GM19372 (cell line): ENCODE results near the gene KRTAP10-12.

ENCODE experiments used
- ATAC-seq: cut with Tn5 transposase; IDR thresholded peaks from one replicate; pipeline ENCODE4 v1.9.1; 2021; ENCODE audit warnings: mild to moderate bottlenecking, low read depth, moderate library complexity; ENCODE audit not compliant: unreplicated experiment

Gene KRTAP10-12

DNA sequence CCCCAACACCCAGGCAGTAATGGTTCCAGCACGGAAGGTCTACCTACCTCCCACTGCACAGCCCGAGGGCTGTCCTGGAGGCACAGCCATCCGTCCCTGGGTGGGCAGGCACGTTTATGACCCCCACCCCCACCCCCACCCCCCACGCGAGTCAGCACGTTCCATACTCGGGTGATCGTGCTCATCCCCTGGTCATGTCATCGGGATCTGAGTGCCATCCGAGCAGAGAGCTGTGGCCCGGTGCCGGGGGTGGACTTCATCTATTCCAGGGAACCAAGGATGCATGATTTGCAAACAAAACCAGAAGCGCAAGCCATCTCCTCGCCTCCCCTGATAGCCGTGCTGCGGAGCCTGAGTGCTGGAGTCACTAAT is 13.3 kb downstream of the KRTAP10-12 start:
- ATAC-seq = no peak

DNA sequence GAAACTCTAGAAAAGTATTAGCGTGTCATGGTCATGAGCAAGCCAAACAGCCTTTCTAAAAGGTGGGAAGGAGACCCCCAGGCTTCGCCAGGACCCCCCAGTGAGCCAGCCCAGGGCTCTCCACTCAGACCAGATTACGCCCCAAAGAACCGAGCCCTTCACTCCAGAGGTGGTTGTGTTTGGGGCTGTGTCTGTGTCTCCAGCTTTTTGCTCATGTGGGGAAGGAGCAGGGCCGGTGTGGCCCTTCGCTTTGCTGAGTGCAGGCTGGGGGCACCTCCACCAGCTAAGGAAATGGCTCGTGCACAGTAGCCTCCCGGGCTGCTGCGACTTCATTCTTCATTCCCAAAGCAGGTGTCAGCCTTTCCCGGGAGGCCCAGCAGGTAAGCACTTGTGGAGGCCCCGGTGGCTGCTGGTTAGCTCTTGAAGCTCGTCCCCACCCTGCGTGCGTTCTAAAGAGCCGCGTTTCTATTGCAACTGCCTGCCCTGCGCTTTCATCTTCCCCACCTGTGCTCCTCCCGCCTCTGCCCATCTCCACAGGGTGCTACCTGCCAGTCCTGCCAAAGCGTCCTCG is 13.9 kb downstream of the KRTAP10-12 start:
- ATAC-seq = no peak

DNA sequence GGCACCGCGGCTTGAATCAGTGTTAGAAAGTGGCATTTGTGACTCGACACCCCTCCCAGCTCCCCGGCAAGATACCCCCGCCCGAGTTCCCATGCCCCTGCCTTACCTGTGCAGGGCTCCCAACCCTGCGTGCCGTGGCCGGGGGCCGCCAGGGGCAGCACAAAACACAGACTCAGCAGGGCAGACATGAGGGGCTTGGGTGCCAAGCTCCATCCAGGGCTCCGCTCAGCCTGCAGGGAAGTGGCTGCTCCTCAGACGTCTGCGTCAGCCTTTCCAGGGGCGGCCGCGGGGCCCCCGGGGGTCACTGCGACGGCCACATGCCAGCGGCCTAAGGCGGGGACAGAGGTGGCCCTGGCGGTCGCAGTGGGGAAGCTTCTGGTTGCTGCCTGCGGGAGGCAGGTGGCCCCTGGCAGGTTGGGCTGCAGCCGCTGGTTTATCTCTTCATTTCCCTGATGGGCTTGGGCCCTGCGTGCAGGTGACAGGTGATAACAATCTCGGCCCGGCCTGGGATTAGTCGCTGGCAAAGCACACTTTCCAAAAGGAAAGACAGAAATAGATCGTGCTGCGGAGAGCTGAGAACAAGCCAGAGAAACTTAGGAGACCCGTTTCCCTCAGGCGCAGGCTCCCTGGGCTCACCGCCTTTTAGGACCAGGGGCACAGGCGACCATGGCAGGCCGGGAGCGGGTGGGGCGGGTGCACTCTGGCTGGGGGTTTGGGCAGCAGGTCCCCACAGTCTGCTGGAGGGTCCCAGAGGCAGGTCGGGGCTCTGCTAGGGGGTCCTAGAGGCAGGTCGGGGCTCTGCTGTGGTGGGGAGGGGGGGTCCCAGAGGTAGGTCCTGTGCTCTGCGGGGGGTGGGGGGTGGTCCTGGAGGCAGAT is 14.6 kb downstream of the KRTAP10-12 start, which contains the start of gene TSPEAR:
TSPEAR (minus strand) TSS at position 246 of the 876 bp plus-strand sequence; CDS start at position 188, 58 bp downstream.
- no peak for ATAC-seq

DNA sequence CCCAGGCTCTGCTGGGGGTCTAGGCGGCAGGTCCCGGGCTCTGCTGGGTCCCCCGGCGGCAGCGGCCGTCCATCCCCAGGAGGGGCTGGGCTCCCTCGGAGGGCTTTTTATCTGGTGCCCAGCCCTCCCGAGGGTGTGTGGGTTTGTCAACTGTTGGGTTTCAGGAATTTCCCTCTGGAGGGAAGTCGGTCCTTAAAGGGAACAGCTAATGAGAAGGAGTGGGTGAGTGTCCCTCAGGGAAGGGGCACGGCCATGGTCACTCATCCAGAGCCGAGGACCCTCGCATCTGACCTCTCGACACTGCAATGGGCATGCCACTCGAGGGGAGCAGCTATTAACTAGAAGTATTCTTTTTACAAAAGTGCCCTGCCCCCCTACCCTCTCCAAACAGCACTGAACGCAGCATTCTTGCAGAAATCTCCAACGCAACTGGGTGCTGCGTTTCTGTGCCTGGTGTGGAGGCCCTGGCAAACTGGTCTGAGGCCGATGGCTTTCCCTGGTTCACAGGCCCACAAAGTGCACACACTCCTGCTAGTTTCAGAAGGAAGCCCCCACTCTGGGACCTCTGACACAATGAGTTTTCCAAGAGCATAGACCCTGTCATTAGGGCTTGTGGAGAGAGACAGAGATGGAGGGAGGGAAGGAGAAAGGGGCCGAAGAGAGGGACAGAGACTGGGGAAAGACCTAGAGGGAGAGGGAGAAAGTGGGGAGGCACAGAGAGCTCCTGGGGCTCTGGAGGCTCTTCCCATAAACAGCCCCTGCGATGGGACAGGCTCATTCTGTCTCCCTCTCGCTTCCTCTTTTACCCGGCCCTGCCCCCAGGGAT is 15.4 kb downstream of the KRTAP10-12 start:
- no peak for ATAC-seq

GRCh38 chr21:44713130-44713529 is 16.2 kb downstream of the KRTAP10-12 start:
- ATAC-seq = no peak

DNA sequence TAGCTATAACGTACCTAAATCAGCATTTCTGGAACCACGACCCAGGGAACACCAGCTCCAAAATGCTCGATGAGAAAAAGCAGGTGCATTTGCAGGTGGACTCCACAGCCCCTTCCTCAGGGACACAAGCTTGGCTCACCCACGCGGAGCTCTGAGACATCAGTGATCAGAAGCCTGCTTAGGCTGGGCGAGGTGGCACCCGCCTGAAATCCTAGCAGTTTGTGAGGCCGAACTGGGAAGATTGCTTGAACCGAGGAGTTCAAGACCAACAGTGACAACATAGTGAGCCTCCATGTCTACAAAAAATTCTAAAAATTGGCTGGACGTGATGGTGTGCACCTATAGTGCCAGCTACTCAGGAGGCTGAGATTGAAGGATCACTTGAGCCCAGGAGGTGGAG is 16.9 kb downstream of the KRTAP10-12 start:
- no peak for ATAC-seq

DNA sequence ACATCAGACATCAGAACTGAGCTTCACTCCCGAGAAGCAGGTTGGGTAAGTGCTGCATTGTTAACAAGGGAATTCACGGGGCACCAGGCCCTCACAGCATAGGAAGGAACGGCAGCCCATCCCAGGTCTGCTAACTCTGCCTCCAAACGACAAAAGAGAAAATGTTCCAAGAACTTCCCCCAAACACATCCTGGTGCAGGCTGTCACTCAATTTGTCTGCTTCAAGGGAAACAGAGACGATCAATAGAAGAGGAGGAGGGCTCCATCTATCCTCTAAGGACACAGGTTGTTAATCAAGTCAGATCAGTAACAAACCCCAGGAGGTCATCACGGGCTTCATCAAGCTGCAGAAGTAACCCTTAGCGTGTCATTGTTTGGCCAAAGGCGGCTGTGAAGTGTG is 17.9 kb downstream of the KRTAP10-12 start:
- no peak for ATAC-seq

GRCh38 chr21:44716984-44717383 is 20.0 kb downstream of the KRTAP10-12 start:
- no peak for ATAC-seq

- no peak for ATAC-seq
Measured at GRCh38 chr21:44718093-44718492, 21.1 kb downstream of the KRTAP10-12 start.

DNA sequence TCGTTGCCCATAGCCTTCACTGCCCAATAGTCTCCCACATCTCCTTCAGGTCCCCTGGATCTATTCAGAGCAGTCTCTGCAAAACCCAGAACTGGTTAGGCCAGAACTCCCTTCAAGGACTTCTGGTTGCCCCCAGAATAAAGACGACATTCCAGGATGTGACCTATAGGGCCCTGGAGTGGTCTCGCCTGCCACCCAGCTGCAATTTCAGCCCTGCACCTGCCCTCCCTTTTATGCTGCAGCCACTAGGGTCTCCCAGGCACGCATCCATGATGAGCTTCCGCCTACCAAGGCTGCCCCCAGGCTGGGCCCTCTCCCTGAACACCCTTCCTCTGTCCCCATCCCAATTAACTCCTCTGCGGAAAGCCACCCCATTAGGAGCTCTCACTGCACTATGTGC is 21.6 kb downstream of the KRTAP10-12 start:
- no peak for ATAC-seq

- ATAC-seq = no peak
Measured at GRCh38 chr21:44720170-44720569, 23.2 kb downstream of the KRTAP10-12 start.

GRCh38 chr21:44722731-44723130 is 25.8 kb downstream of the KRTAP10-12 start:
- no peak for ATAC-seq

GRCh38 chr21:44723177-44724131 is 26.5 kb downstream of the KRTAP10-12 start:
- no peak for ATAC-seq

- ATAC-seq = no peak
Measured at GRCh38 chr21:44724196-44724595, 27.2 kb downstream of the KRTAP10-12 start.

DNA sequence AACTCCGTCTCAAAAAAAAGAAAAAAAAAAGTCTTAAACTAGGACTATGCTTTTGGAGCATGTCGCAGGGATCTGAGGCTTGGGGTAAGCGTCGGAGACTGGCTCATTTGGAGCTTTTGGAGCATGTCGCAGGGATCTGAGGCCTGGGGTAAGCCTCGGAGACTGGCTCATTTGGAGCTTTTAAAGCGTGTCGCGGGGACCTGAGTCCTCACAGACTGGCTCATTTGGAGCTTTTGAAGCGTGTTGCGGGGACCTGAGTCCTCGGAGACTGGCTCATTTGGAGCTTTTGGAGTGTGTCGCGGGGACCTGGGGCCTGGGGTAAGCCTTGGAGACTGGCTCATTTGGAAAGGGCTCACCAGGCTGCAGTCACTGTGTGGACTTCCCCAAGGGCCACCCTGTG is 28.0 kb downstream of the KRTAP10-12 start:
- ATAC-seq = no peak

- no peak for ATAC-seq
Measured at GRCh38 chr21:44726826-44727225, 29.9 kb downstream of the KRTAP10-12 start.

DNA sequence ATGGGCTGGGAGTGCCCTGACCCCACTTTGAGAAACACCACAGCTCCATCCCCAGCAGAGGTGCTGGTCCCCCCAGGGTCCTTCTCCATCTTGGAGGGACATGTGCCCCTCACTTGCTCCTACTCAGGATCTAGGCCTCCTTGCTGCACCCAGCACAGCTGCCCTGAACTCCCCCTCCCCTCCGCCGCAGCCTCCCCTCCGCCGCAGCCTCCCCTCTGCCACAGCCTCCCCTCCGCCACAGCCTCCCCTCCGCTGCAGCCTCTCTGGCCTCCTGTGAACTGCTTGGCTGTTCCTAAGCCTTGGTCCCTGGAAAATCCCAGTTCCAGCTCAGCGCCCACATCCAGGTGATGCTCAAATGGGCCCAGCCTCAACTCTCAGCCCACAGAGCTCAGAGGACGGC is 30.3 kb downstream of the KRTAP10-12 start:
- ATAC-seq = no peak

DNA sequence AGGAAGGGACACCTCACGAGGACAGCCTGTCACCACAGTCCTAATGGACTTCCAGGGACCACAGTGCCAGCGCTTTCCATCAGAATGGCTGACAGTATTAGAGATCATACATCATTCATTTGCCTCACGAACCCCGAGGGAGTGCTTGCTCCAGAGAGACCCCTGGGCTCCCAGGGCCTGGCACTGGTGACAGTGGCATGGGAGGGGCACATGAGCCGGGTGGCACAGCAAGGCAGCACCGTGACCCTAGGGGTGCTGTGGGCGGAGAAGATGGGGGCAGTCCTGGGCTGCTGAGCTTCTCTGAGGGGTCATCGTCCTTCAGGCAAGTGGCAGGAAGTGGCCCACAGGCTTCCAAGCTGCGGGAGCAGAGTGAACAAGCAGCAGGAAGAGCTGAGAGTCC is 30.8 kb downstream of the KRTAP10-12 start:
- no peak for ATAC-seq

DNA sequence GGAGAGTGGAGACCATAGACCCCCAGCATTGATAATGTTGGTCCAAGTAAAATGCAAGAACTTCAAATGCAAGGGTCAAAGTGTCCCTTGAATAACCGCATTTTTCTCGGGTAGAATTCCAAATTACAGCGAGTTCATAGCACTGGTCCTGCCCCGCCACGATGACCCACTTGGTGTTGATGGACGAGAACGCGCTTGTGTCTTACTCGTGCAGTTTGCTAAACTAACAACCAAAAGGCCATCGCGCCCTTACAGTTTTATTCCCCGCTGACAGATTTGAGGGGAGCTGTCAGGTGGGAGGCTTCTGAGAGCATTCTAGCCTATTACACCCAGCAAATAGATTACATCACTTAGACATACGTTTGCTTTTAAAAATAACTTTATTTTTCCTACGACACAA is 31.7 kb downstream of the KRTAP10-12 start:
- ATAC-seq = no peak
